Prostate gland (tissue), 2 donors: ENCODE results near the gene DNAJC1.

Experiments
- CTCF ChIP-seq, 4 experiments: fragments of 200-600 bp in 2 of 4; fragments of 450-650 bp in 2 of 4; sonication (generic) in 2 of 4; IDR thresholded peaks; 1 replicate in 3 of 4; 2 replicates in 1 of 4; pipeline ENCODE4 v1.5.1; 2016 to 2019; ENCODE audit warnings: antibody characterized with exemption in 4 of 4, mild to moderate bottlenecking in 2 of 4, moderate library complexity in 2 of 4
- POLR2A ChIP-seq: fragments of 450-650 bp; IDR thresholded peaks from one replicate; pipeline ENCODE4 v1.6.1; 2016; ENCODE audit warnings: antibody characterized with exemption, mild to moderate bottlenecking

- TF ChIP-seq CTCF (IDR thresholded peaks at IDR 0.05) (no peak), POLR2A (no peak)
Measured at GRCh38 chr10:21740989-21741388, 262.5 kb downstream of the DNAJC1 start.
